Measurements from ENCODE around the gene CFDP1.

Gene CFDP1

DNA sequence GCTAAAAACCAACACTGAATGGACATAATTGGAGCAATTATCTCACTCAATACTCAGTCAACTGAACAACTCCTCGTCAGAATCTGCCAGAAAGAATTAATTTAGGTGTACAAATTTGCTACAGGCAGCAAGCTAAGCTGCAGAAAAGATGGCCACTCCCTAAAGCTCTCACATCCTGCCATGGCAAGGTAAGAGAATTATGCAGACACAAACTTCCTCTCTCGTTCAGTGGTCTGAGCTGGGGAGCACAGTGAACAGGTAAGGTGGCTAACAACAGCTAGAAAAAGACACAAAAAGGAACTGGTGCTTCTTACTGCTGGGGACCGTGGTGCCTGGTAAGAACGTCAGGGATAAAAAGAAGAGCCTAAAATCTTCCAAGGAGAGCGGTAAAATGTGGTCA lies 107.0 kb downstream of the CFDP1 start:
- in situ Hi-C loops (cut with MboI; ENCODE audit: low sequenced_read_pairs, unreplicated experiment), result no loop called here
- TF ChIP-seq CTCF (IDR thresholded peaks at IDR 0.05; ENCODE audit: borderline replicate concordance, control extremely low read depth, extremely low read depth, insufficient read depth, missing control alignments), result no peak
- DNase-seq (ENCODE audit: low spot score), result no peak

DNA sequence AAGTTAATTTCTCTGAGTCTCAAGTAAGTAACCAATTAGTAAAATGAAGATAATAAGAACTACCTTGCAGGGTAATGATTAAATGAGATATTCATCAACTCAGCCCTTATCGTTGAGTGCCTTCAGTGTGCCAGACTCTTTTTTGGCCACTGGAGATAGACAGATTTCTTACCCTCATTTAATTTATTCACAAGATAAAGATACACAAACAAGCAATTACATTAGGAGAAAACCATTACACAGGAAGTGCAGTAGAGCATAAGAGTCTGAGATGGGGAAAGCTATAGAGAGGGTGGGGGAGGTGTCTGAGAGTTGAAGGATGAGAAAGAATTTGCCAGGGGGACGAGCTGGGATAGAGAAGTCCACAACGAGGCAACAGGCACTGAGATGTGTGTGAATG lies 109.4 kb downstream of the CFDP1 start:
- no peak for TF ChIP-seq CTCF (IDR thresholded peaks at IDR 0.05; ENCODE audit: borderline replicate concordance, control extremely low read depth, extremely low read depth, insufficient read depth, missing control alignments)
- no peak for DNase-seq (ENCODE audit: low spot score)
- in situ Hi-C loops (cut with MboI; ENCODE audit: low sequenced_read_pairs, unreplicated experiment), result no loop called here

- in situ Hi-C loops (cut with MboI; ENCODE audit: low sequenced_read_pairs, unreplicated experiment), result no loop called here
- TF ChIP-seq CTCF (IDR thresholded peaks at IDR 0.05; ENCODE audit: borderline replicate concordance, control extremely low read depth, extremely low read depth, insufficient read depth, missing control alignments), result no peak
- no peak for DNase-seq (ENCODE audit: low spot score)
These were observed 110.1 kb downstream of the CFDP1 start for GRCh38 chr16:75323198-75323597.

- in situ Hi-C loops (cut with MboI; ENCODE audit: low sequenced_read_pairs, unreplicated experiment), result no loop called here
- no peak for DNase-seq (ENCODE audit: low spot score)
- no peak for TF ChIP-seq CTCF (IDR thresholded peaks at IDR 0.05; ENCODE audit: borderline replicate concordance, control extremely low read depth, extremely low read depth, insufficient read depth, missing control alignments)
These were observed 110.6 kb downstream of the CFDP1 start for GRCh38 chr16:75322740-75323139.

GRCh38 chr16:75320435-75320834 lies 112.9 kb downstream of the CFDP1 start:
- in situ Hi-C loops (cut with MboI; ENCODE audit: low sequenced_read_pairs, unreplicated experiment), result no loop called here
- no peak for TF ChIP-seq CTCF (IDR thresholded peaks at IDR 0.05; ENCODE audit: borderline replicate concordance, control extremely low read depth, extremely low read depth, insufficient read depth, missing control alignments)
- DNase-seq (ENCODE audit: low spot score), result peak; percentile 53

DNA sequence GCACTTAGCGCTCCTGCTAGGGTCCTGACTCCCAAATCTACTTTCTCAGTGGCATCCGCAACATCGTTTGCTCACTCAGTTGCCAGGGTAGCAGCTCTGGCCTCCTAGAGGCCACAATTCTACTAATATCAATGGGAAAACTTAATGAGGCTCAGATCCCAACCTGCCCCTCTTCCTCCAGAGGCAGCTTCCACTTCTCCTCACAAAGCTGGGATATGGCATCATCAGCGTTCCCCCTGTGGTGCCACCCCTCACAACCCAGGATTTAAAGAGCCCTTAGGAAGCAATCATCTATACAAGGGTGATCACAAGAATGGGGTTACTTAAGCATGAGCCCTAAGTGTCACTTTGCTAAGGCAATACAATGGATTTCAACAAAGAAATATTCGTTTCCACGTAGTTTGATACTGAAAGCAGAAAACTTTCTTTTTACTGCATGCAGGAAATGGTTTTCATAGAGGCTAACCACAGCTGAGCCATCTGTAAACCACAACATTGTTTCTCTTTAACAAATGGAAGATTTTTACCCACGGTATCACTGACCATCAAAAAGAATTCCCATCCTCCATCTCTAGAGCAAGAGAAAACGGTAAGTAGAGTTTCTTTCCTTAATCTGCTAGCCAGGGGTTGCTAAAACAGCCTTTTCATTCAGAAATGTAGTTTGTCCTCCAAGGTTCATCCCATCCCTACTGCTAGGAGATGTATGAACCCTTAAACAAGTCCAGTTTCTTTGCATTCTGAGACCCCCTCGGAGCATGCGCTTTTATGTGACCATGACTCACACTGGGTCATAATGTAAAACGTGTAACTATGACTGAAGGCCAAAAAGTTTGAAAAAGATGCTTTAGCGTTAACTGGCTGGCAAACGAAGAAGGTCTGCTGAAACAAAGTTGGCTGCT lies 113.5 kb downstream of the CFDP1 start:
- peak; percentile 64 for DNase-seq (ENCODE audit: low spot score)
- no peak for TF ChIP-seq CTCF (IDR thresholded peaks at IDR 0.05; ENCODE audit: borderline replicate concordance, control extremely low read depth, extremely low read depth, insufficient read depth, missing control alignments)
- in situ Hi-C loops (cut with MboI; ENCODE audit: low sequenced_read_pairs, unreplicated experiment), result no loop called here
